Activated CD8-positive, alpha-beta memory T cell treated with anti-CD3 and anti-CD28 coated beads, Interleukin-2, amount 50 U/mL, for 48 hours (primary cell): ENCODE measurements around the gene ANKRD6.

Source experiments
- DNase-seq: peaks from one replicate; pipeline ENCODE4 v3.0.0-alpha.2; 2020

The ANKRD6 gene

DNA sequence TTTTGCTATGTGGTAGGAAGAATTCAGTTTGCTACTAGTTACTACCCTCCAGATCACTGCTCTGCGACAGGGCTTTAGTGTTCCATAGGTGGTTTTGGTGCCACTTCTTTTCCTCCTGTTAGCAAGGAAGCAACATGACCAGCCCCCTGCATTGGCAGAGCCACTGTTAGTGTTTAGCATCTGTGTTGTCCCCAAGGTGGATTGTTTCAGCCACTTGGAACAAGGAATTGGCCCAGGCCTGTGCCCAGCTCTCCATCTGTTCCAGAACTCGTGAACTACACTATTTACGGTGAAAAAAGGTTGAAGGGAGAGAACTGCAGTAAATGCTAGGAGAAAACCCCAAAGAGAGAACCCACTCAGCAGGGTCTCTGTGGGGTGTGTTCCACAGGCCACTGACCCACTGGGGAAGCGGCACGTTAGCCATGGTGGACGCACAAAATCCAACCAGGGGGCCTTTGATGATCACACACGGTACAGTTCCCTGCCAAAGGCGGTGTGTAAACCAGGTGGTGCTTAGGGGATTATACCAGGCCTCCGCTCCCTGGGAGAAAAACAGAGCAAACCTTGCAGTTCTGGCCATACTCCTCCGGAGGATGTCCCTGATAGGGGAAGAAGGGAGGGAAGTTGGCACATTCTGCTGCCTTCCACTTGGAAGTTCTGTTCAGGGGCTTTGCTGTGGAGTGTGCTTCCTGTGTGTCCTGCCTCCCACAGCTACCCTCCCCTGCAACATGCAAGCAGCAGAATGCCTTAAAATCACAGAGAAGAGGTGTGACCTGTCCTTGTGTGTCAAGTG is 133.3 kb downstream of the ANKRD6 start:
- DNase-seq: no peak

DNA sequence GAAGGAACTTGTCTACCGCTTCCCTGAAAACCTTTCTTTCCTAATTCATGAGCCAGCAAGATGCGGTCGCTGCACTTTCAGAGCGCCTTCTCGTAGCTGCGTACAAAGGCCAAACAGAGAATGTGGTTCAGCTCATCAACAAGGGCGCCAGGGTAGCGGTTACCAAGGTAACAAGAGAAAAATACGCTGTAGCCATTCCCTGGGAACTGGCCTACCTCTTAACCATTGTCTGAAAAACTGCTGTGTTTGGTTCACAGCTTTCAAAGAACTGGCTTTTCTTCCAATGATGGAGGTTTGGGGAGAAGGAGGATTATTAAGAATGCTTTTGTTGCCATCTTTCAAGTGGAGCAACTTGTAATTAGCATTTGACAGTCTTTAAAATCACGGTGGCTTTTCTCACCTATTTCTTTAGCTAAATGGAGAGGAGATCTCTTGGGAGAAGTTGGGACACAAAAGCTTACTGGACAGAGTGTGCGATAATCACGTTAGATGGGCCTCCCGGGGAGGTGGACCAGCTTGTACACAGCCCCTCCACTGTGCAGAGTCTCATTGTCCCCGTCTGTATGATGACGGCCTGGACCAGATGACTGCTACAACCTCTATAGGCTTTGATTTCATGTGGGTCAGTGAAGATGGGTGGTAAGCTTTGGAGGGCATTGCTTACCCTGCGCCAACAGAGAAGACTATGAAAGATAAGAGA is 134.1 kb downstream of the ANKRD6 start:
- no peak for DNase-seq

DNA sequence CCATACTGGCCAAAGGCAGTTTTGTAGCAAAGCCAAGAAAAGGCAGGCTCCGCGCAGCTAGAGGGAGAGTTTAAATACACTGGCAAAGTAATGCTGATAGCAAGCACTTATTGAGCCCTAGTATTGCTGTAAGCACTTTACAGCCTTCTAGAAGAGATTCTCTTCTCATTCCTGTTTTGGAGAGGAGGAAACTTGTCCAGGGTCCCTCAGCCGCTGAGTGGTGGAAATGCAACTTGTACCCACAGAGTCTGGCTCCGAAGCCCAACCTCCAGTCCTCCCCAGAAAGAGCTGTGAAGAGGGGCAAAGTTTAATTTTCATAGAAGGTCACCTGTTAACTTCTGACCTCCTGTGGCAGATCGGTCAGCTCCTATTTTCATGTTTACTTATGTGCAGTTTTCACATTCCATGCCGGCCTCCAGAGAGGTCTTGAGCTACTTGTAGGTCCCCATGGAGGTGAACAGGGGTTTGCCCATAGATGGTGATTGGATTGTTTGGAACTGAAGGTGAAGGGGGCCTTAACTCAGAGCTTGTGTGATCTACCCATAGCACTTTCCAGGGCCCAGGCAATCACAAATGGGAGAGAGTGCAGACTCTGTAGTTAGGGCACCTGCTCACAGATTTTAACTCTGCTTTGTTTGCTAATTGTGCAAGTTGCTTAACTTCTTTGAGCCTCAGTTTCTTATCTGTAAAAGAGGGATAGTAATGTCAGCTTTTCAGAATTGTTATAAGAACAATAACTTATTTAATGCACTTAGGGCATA is 134.9 kb downstream of the ANKRD6 start:
- DNase-seq: no peak

DNA sequence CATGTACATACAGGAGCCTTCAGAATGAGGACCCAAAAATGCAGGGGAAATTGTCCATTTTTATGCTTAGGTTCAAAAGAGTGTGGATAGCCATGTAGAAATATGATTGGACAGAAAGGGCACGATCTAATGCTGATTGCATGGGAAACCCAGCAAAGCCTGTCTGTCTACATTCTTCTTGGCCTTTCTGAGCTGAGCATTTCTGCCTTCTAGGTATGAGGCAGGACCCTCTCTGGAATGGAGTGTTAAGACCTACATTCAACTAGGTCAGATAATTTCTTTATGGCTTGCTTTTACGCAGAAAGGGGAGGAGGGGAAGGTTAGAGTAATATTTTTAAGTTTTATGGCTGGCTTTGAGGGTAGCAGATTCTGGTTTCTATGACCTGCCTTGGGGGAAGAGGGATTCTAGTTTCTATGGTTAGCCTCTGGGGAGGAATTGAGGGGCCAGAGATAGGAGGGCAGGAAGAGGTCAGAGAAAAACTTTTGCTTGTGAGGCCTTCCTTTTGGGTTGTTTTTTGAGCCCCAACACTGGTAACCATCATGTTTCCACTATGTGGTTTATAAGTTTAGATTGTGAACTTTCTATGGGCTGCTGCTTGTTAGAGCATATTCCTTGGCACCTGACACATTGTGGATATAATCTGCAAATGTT is 142.1 kb downstream of the ANKRD6 start:
- no peak for DNase-seq

DNA sequence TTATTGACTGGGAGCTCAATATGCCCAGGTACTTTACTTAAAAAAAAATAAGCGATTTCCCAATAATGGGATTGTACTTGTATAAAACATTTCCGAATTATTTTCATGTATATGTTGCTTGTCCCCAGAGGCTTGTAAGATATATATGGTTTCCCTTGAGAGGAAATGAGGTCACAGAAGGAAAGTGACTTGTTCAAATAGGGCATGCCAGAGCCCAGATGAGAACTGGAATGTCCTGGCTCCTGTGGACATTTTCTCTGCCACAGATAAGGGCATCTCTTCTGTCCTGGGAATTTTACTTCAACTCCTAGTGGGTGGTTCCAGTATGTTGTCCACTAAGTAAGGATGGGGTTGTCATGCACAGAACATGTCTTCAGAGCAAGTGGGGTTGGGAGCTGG is 142.6 kb downstream of the ANKRD6 start:
- no peak for DNase-seq

DNA sequence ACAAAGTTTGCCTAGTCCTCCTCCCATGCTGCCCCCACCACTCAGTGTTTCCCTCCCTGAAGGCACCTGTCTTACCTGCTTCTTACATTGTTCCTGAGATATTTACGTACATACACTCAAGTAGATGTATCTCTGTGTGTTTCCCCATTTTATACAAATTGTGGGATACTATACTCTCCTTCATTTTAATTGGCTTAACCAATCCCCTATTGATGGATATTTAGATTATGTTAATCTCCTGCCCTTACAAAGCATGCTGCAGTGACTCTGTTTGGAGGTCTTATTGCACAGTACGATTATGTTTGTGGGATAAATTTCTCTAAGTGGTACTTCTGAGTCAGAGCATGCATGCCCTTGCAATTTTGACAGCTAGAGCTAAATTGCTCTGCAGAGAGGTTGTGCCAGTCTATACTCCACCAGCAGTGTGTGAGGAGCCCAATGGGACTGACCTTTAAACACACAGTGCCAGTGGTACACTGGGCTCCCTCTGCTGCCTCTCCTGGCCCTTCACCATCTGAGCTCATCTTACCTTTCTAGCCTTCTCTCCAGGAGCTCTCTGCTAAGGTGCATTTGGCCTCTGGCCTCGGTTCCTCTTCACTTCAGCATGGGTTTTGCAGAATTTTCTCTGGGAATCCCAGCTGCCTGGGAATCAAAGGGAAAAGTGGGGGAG is 148.2 kb downstream of the ANKRD6 start:
- DNase-seq: no peak

DNA sequence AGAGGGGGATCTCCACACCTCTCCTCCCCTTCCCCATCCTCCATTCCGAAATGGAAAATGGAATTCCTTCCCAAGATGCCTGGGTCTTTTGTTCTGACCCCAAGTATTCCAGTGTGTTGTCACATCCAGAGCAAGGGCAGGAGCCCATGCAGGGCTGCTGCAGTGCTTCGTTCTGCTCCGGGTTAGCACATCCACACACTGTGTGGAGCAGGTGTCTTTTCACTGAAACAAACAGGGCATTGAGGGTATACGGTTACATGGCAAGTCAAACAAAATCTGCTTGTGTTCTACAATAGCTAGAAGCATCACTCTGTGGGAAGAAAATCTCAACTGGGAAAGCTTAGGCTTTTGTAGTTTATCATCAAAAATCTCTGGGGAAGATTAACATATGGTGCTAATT is 148.7 kb downstream of the ANKRD6 start:
- no peak for DNase-seq

DNA sequence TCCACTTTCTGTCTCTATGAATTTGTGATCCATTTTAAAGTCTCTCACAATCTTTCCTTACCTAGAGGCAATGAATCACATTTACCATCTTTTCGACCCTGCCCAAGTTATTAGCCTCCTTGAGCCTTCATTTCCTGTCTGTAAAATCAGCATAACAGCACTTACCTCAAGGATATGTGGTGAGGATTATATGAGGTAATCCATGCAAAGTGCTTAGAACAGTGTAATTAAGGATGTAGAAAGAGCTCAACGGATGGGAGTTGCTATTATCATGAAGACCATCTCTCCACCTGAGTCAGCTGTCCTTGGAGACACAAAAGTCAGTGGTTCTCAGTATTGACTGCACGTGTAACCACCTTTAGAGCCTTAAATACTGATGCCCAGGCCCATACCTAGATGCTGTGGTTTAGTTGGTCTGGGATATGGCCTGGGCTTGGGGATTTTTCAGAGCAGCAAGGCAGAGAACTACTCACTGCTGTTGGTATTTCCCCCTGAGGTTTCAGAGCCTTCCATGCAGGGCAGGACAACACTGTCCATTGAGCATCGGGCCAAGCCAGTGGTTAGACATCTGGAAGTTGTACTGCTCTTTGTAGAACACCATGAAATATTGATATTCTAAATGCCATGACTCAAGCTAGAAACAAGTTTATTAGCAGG is 149.8 kb downstream of the ANKRD6 start:
- DNase-seq: no peak

DNA sequence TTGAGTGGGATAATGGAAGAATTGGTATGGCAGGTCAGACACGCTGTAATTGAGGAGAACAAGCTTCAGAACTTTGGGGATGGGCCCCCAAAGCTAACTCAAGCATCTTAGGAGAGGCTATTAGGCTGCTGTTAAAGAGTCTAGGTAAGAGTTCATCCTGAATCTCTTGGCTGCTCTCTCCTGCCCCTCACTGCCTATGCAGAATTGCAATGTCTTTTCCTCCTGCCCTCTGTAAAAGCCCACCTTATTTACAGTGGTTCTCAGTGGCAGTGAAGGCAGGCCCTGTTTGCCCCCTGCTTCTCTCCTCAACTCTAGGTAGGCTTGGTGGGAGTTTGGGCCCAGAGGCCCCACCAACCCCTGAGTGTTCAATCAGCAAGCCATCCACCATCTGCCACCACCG is 150.6 kb downstream of the ANKRD6 start:
- no peak for DNase-seq

DNA sequence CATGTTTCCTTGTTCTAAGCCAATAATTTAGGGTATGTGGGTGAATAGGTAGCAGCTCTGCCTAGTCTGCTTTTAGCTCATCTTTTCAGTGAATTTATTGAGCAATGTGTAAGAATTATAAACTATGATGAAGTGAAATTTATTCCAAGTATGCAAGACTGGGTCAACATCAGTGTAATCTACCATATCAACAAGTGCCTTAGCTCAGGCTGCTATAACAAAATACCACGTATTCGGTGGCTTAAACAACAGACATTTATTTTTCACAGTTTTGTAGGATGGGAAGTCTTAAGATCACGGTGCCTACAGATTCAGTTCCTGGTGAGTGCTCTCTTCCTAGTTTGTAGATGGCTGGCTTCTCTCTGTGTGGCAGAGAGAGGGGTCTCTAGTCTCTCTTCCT is 151.6 kb downstream of the ANKRD6 start:
- DNase-seq: no peak

DNA sequence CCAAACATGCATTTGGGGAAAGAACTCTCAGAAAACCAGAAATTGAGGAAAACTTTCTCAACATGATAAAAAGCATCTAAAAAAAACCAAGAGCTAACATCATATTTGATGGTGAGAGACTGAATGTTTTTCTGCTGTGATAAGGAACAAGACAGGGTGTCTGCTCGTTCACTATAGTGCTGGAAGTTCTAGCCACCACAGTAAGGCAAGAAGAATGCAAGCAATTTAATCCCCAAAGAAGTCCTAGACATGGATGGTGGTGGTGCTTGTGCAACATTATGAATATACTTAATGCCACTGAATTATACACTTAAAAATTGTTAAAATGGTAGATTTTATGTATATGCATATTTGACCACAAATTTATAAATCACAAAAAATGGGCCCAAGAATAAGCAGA is 152.2 kb downstream of the ANKRD6 start:
- no peak for DNase-seq

DNA sequence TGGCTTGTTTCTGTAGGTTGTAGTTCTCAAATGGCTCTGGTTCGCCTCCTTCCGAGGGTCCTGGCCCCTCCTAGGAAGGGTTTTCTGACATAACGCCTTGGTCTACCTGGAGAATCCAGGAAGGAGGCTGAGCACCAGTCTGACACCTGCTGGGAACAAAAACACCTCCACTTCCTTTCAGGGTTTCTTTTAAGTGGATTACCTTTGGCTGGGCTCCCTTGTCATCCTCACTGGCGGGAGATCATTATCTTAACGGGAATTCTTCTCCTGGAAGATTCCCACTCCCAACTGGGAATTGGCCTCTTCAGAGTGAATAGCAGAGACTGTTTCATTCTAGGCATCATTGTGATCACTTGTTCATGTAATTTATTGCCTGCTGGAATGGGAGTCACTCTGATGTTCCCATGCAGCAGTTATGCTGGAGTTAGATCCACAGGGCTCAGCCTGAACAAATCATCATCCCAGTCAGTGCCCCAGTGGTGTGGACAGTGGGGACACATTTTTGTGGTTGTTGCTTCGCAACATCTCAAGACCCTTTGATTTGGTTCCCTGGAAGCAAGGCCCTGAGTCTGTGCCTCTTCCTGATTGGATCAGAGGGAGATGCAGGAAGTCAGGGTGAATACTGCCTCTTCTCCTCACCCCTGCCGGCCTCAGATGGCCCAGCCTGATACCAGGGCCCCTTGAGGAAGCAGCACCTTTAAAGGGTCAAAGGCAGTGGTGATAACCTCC is 156.5 kb downstream of the ANKRD6 start:
- no peak for DNase-seq

DNA sequence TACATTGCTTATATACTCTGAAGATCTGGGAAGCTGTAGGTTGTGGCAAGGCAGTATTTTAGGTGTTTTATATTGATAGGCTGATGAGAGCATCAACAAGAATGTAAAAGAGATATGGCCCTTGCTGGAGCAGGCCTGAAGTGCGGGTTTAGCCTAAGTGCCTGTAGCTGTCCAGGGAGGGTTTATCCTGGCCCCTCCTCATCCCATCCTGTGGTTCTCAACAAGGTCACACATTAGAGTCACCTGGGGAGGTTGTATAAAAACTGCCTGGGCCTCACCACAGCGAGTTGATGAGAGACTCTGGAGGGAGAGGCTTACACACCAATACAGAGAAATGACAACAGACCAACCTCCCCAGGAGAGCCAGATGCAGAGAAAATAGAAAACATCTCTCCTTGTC is 157.2 kb downstream of the ANKRD6 start:
- DNase-seq: no peak

DNA sequence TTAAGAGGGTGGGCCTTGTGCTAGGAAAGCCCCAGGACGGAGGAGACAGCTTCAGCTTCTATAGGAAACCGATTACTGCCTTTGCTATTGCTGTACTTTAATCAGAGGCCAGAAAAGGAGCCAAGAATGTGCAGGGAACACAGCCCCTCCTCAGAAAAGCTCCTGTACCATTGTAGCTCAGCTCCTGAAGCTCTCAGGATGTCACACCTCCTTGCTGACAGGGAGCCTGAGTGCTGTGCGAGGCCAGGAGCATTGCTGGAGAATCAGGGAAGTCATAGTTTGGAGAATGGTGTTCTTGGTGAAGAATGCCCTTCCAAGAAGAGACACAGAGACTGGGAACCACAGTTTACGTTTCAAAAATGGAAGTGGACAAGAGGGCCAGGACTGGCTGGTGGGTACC is 158.8 kb downstream of the ANKRD6 start:
- DNase-seq: no peak

DNA sequence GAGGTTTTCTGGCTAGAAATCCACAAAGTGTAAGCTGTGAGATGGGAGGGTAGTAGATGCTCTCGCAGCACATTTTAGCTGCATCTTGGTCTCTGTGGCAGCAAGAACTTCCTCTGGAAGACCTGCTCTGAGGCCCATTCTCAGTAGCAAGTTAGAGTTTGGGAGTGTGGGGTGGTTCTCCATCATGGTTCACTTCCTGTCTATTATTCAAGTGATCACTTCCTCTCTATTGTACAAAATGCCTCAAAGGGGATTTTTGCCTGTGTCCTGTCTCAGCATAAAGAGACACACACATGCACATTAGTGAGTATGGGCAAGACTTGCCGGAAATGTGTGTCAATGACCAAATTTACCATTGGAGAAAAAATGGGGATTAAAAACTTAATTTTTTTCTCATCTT is 163.1 kb downstream of the ANKRD6 start:
- no peak for DNase-seq

DNA sequence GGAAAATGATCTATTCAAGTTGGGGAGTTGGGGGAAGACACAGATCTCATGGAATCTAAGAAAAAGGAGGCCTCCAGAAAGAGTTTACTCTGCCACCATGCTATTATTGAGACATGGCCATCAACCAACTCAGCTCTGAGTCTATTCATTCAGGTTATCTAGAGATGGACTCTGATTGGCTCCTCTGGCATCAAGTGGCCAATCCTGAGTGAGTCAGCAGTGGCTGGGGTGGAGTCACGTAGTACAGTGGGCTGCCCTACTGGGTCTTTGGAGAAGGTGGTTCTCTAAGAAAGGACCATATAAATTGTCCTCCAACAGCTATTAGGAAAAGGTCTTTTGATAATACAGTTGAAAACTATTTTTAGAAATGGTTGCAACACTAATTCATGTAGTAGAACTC is 163.5 kb downstream of the ANKRD6 start:
- DNase-seq: no peak

DNA sequence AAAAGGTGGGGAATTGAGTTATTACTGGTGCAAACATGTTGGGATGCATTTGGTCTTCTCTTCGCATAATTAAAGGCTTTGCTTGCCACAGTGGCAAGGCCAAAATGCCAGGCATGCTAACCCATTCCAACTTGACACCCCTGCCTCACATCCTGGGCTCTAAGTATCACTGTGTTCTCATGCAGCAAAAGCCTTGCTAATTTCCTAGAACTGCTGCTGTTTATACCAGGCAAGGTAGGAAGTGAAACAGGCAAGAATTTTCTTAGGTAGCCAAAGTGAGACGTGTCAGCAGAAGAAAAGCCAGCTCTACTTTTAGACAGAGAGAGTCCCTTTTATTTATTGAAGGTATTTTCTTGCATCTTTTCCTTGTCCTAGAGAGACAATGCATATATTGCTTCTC is 164.4 kb downstream of the ANKRD6 start:
- no peak for DNase-seq

DNA sequence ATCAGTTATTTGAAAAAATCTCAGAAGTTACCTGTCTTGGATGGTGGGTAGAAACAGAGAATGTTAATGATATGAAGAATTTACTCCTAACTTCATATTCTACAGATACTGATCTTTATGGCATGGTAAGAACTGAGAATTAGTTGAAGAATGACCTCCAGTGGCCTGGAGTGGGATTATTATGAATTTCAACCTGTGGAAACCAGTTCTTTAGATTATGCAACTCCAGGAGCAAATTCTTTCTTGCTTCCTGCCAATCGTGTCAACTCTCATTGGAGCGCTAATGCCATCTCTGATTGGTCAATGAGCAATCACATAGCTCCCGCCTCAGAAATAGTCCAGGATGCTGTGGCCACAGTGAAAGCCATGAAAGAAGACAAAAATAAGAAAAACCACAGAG is 165.0 kb downstream of the ANKRD6 start:
- DNase-seq: no peak

DNA sequence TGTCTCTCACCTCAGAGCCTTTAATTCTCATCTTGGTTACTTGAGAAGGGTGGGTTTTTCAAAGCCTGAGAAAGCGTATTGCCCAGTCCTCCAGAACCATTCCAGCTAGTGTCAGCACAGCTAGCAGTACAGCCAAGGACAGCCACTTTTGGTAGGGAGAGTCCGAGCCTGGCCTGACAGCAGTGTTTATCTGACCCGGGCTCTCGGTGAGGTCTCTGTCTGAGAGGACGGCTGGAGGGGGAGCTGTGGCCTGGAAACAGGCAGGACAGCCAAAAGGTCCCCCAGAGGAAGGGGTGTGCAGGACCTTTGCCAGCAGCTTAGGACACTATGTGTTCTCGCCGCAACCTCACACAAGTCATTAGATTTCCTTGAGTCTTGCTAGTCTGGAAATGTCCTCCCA is 166.8 kb downstream of the ANKRD6 start:
- no peak for DNase-seq

DNA sequence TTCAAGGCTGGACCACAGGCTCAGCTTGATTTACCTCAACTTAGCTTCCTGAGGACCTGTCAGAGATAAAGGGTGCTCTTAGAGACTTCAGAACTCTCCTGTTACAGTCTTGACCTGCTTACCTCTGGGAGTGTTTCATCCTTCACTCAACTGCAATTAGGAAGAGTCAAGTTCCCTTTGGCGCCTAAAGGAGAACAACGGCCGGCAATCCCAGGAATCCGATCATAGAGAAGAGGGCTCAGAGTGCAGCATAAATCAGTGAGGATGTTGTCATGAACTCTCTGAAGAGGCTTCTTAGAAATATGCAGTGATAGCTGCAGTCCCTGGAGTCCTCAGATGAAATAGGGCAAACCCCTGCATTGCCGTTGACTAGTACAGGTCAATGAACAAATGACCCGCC is 169.2 kb downstream of the ANKRD6 start:
- no peak for DNase-seq

DNA sequence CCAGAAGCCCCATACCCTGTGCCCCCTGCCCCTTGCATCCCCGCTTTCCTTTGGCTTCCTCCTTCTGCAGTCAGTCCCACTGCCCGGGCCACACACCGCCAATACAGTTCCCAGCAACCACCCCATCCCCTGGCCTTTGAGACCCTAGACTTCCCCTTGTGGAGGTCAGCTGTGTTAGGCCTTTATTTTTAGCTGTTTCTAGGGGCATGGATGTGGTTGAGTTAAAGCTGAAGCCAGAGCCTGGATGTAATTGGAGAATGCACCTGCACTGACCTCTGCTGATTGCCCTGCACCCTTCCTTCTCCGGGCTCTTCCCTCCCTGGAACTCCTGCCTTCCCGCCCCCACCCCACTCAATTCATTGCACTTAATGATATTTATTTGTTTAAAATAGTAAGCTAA is 171.7 kb downstream of the ANKRD6 start:
- DNase-seq: no peak

DNA sequence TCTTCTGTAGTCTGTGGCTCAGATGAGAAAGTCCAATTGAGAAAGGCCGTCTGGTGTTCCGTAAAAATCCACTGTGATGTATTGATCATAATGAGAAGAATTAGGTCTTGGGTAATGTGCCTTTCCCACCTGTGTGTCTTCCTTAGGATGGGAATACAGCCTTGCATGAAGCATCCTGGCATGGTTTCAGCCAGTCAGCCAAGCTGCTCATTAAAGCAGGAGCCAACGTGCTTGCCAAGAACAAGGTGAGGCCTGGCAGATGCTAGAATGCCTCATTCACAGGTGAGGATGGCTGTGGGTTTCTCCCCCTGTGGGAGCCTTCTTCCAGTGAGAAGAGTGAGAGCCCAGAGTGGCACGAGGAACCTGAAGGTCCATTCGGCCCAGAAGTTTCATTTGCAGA is 172.9 kb downstream of the ANKRD6 start:
- DNase-seq: no peak
